ENCODE measurements around the gene IGFLR1. TPM values are rescaled to one million over a fixed set of nuclear protein-coding genes. Genes with fewer than 3 reads are reported as not detected.
"Not testable (repeated sequence)": the region's sequence is repeated elsewhere in the genome, so short reads cannot be mapped to it uniquely, and the experiment has no call there.

The IGFLR1 gene
- polyA plus RNA-seq, 3 donors: 3.3 to 5.6 (median 5.1) TPM

DNA sequence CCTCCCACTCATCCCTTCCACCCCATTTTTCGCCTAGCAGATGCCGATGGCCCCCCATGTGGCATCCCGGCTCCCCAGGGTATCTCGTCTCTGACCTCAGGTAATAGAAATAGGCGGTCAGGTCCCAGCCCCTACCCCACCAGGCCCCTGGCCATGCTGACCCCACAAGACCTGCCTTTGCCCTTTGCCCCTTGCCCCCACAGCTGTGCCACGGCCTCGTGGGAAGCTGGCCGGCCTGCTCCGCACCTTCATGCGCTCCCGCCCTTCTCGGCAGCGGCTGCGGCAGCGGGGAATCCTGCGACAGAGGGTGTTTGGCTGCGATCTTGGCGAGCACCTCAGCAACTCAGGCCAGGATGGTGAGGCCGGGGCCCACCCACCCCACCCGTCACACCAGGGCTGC is 38.5 kb upstream of the IGFLR1 start:
- DNase-seq (ENCODE audit: extremely low read depth in 1 of 11, low read depth in 9 of 11, low spot score in 4 of 11): no peak

DNA sequence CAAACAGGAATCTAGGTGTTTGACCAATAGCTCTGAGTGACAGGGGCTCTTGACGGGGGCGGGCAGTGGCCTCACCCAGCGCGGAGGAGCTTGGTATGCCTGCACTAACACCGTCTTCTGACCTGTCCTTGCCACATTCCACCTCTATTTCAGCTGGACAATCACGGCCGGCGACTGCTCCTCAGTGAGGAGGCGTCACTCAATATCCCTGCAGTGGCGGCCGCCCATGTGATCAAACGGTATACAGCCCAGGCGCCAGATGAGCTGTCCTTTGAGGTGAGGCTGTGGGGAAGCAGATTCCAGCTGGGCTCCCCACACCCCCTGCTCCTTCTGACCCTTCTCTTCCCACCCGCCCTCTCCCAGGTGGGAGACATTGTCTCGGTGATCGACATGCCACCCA is 37.8 kb upstream of the IGFLR1 start:
- DNase-seq (ENCODE audit: extremely low read depth in 1 of 11, low read depth in 9 of 11, low spot score in 4 of 11): no peak

DNA sequence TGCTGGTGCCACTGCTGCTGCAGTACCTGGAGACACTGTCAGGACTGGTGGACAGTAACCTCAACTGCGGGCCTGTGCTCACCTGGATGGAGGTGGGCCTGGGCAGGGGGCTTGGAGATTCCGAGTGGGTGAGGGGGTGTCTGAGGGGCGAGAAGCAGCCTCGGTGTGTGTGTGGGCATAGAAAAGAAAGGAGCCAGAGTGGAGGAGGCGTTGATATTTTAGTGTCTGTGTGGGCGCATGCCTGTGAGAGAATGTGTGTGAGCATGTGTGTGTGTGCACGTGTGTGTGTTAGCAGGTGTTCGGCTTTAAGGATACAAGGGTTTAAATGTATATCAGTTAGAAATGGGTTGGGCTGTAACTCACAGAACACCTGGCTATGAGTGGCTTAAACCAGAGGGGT is 36.8 kb upstream of the IGFLR1 start:
- DNase-seq (ENCODE audit: extremely low read depth in 1 of 11, low read depth in 9 of 11, low spot score in 4 of 11): no peak

DNA sequence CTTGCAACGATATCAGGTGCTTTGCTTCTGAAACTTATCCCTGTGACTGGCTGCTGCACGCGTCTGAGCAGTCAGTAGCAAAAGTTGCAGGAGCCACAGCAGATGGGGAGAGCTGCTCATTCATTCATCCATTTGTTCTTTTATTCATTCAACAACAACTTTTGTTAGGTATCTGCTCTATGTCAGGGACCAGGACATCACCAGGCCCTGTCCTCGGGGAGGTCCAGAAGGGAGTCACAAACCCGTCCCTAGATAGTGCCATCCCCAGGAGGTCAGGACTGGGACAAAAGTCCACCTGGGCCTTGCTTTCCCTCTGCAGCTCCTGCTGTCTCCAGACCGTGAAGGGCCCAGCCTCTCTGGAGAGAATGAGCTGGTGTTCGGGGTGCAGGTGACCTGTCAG is 35.7 kb upstream of the IGFLR1 start:
- no peak for DNase-seq (ENCODE audit: extremely low read depth in 1 of 11, low read depth in 9 of 11, low spot score in 4 of 11)

DNA sequence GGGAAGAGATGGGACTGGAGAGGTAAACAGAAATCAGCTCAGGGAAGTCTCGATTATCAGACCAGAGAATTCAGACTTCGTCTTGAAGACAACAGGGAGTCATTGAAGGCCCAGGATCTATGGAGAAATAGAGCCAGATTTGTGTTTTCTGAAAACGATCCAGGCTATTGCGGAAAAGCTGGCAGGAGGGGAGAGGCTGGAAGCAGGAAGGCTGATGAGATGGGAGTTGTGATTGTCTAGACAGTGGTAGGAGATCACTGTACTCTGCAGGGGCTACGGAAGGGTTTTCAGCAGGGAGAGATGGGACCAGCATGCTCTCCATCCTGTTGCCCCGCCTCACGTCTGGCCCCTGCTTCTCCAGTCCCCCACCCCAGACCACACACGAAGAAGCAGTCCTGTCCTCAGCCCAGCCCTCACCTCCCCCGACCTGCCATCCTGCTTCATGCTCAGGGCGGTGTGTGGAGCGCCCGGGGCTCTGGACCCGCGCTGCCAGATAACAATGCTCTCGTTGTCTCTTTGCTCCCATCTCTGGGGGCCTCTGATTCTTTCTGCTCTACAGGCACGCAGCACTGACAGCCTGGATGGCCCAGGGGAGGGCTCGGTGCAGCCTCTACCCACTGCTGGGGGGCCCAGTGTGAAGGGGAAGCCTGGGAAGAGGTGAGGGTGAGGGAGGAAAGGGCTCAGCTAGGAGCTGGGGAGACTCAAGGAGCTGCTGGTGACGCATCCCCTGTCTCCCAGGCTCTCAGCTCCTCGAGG is 35.0 kb upstream of the IGFLR1 start:
- no peak for DNase-seq (ENCODE audit: extremely low read depth in 1 of 11, low read depth in 9 of 11, low spot score in 4 of 11)

DNA sequence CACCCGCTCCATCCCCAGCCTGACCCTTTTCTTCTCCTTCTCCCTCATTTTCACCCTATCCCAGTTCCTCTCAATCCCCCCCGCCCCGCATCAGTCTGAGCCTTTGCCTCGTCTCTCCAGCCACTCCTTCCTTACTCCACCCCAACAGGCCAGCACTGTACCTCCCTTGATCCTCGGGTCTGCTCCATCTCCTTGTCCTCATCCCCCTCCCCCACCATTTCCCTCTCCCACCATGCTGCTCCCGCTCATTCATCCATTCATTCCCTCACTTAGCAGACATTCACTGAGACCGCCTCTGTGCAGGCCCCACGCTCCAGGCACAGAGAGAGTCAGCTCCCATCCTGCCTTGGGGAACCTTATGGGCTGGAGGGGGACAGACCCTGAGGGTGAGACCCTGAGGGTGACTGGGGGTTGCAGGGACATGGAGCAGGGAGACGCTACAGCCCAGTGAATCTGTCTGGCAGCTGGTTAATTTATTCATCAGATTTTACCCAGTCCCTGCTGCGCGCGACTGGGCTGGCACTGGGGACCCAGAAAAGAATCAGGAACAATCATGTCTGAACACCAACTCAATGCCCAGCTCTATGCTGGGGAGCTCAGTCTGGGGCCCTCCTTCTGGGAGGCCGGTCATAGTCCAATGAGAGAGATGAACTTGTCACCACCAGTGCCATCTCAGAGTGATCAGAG is 34.0 kb upstream of the IGFLR1 start:
- no peak for DNase-seq (ENCODE audit: extremely low read depth in 1 of 11, low read depth in 9 of 11, low spot score in 4 of 11)

DNA sequence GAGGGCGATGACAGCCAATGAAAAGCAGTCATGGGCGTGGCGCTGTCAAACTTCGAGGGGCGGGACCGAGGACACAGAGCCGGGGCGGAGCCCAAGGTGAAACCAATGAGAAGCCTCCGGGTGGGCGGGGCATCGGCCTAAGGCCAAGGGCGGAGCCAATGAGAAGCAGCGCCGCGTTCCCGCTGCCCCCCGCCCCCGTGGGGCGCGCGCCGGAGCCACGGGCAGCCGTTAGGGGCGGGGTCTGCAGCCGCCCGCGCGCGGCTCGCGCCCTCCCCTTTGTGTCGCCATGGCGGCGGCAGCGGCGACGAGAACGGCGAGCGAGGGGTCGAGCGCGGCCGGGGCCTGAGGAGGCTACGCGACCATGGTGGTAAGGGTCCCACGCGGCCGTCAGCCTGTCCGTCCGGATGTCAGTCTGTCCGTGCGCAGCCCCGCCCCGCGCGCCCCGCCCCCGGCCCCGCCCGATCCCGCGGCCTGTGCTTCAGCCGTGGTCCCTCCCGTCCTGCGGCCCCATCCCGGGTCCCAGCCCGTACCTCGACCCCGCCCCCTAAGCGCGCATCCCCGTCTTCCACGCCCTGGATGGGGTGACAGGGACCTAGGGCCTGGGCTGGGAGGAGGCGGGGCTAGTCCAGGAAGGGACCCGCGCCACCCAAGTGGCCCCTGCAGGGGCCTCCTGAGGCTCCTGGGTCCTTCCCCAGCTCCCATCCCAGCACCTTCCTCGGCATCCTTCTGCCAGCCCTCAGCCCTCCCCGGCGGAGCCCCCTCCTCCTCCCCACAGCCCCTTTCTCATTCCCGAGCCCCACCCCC is 33.2 kb upstream of the IGFLR1 start, which contains the start of gene ARHGAP33:
Gene ARHGAP33 (plus strand): TSS at position 267 of the 804 bp plus-strand sequence. CDS start 95 bp downstream, at position 362.
- DNase-seq (ENCODE audit: extremely low read depth in 1 of 11, low read depth in 9 of 11, low spot score in 4 of 11): peak; percentile 91 to 98 (median 97)

DNA sequence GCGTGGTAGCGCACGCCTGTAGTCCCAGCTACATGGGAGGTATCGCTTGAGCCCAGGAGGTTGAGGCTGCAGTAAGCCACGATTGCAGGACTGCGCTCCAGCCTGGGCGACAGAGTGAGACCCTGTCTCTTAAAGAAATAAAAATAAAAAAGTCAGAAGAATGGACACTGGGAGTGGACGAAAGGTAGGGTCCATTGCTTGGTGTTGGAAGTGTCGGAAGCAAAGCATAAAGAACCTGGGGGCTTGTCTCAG is 32.7 kb upstream of the IGFLR1 start:
- no peak for DNase-seq (ENCODE audit: extremely low read depth in 1 of 11, low read depth in 9 of 11, low spot score in 4 of 11)

DNA sequence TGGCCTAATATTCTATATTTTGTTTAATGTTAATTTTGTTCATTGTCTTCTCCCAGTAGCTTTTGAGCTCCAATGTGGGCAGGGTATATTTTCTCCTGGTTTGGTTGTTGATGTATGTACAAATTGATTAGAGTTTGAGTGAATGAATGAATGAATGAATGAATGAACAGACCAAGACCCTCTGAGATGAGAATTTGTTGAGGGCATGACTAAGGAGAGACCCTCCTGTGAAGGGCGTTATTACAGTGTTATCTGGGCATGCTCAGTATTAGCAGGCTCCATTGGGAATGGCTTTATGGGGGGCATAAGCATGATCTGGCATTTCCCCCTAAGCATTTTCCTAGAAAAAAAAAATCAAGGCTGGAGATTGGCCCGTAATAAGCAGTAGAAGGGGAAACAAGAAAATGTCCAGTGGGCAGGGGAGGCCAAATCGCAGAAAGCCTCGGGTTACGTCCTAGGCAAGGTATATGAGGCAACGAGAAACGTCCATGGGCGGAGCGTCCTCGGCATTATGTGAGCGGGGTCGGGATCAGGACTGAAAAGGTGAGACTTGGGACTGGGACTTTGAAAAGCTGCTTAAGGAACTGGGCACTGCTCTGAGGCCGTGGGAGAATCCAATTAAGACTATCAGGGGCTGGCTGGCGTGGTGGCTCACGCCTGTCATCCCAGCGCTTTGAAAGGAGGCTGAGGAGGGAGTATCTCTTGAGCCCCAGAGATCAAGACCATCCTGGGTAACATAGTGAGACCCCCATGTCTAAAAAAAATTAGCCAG is 32.2 kb upstream of the IGFLR1 start:
- DNase-seq (ENCODE audit: extremely low read depth in 1 of 11, low read depth in 9 of 11, low spot score in 4 of 11): no peak

DNA sequence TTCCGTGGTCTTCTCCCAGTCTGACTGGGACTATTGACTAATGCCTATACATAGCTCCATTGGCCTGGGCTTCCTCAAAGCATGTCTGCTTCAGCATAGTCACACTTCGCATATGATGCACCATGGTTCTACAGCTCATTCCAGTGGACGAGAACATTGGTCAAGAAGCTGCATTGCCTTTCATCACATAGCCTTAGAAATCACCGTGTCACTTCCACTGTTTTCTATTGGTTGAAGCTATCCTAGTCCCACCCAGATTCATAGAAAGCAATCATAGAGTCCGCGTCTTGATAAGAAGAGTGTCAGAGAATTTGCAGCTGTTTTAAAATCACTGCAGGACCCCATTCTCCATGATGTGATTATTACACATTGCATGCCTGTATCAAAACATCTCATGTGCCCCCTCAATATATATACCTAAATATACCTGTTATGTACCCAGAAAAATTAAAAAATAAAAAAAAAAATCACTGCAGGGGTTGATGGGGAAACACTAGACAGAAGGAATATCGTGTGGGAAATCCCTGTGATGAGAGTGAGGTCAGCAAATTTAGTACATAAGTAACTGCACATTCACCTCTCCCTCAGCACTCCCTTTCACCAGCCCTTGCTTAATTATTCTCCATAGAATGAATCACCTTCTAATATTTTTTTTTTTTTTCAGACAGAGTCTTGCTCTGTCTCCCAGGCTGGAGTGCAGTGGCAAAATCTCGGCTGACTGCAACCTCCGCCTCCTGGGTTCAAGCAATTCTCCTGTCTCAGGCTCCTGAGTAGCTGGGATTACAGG is 31.0 kb upstream of the IGFLR1 start:
- no peak for DNase-seq (ENCODE audit: extremely low read depth in 1 of 11, low read depth in 9 of 11, low spot score in 4 of 11)

DNA sequence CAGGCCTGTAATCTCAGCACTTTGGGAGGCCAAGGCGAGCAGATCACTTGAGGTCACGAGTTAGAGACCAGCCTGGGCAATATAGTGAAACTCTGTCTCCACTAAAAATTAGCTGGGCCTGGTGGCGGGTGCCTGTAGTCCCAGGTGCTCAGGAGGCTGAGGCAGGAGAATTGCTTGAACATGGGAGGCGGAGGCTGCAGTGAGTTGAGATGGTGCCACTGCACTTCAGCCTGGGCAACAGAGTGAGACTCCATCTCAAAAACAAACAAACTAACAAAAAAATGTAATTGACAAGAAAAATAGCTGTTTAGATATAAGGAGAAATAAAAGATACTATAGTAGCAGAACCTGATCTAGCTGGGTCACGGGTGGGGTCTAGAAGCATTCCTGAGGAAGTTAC is 30.1 kb upstream of the IGFLR1 start:
- not testable (repeated sequence) for DNase-seq (ENCODE audit: extremely low read depth in 1 of 11, low read depth in 9 of 11, low spot score in 4 of 11)

DNA sequence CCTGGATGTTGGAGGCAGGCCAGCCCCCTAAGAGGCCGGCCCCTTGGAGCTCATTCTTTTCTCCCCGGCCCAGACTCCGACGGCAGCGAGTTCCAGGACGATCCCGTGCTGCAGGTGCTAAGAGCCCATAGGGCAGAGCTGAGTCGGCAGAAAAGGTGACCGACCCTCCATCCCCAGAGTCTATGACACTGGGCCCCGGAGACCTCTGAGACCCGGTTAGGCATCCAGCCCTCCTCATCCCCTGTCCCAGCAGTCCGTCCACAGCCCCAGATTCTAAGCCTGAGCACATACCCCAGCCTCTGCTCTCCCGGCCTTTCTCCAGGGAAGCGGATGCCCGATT is 25.8 kb upstream of the IGFLR1 start:
- DNase-seq (ENCODE audit: extremely low read depth in 1 of 11, low read depth in 9 of 11, low spot score in 4 of 11): no peak

DNA sequence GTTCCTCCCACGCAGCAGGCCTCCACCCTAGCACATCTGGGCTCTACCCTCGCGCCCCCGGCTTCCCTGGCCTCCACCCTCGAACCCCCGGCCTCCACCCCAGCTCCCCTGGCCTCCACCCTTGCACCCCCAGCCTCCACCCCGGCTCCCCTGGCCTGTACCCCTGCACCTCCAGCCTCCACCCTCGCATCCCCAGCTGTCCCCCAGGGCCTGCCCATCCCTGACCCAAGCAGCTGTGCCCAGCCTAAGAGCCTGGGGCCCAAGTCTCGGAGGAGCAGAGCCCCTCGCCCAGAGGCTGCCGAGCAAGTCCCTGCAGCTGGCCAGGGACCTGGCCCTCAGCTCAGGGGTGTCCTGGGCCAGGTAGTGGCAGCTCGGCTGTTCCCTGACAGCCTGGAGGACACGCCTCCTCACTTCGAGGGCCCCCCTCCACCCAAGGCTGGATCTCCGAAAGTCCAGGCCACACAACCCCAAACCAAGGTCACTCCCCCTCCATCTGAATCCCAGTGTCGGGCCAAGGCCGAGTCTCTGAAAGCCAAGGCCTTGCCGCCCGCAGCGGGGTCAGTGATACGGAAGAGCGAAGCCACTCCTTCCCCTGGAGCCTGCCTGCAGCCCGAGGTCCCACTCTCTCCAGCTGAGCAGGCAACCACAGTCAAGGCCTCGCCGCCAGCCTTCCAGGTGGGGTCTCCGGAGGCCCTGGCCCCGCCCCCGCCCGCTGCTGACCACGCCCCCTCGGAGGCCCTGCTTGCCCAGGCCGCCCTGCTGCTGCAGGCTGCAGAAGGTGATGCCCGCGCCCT is 25.2 kb upstream of the IGFLR1 start:
- DNase-seq (ENCODE audit: extremely low read depth in 1 of 11, low read depth in 9 of 11, low spot score in 4 of 11): peak in 2 of 11 donors; percentile 52 to 67

DNA sequence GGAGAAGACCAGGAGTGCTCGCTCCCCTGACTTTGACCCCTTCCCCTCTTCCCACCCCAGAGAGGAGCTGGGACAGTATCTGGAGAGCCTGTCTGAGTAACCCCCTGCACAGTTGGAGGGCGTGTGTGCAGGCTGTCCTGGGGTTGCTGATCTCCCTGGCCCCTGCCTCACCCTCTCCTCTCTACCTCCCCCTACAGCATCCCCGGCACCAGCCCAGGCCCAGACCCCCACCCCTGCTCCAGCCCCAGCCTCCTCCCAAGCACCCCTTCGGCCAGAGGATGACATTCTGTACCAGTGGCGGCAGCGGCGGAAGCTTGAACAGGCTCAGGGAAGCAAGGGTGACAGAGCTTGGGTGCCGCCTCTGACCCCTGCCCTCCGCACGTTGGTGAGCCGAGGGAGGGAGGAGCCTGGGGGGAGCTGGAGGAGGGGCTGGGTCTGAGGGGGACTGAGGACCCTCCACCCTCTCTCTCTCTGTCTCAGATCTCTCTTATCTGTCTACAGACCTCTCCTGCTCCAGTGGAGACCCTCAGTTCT is 24.4 kb upstream of the IGFLR1 start:
- DNase-seq (ENCODE audit: extremely low read depth in 1 of 11, low read depth in 9 of 11, low spot score in 4 of 11): no peak

DNA sequence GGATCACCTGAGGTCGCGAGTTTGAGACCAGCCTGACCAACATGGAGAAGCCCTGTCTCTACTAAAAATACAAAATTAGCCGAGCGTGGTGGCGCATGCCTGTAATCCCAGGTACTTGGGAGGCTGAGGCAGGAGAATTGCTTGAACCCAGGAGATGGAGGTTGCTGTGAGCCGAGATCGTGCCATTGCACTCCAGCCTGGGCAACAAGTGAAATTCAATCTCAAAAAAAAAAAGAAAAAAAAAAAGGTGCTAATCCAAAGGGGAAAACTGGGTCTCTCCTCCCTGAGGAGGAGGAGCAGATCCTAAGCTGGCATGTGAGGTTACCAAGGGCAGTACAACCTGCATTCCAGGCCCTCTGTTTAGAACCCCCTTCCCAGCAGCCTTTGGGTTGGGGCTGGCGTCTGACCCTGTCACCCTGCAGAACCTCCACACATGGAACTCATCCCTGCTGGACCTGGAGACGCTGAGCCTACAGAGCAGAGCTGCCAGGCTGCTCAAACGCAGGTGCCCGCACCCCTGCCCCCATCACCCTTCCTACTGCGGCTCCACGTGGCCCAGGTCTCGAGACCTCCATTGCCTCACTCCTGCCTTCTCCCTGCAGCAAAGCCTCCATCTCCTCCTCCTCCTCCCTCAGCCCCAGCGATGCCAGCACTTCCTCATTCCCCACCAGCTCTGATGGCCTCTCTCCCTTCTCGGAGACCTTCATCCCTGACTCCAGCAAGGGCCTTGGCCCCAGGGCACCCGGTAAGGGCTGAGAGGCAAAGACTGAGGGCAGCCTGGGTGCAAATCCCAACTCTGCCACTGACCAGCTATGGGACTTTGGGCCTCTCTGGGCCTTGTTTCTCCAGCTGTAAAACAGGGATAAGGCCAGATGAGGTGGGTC is 22.4 kb upstream of the IGFLR1 start:
- no peak for DNase-seq (ENCODE audit: extremely low read depth in 1 of 11, low read depth in 9 of 11, low spot score in 4 of 11)

DNA sequence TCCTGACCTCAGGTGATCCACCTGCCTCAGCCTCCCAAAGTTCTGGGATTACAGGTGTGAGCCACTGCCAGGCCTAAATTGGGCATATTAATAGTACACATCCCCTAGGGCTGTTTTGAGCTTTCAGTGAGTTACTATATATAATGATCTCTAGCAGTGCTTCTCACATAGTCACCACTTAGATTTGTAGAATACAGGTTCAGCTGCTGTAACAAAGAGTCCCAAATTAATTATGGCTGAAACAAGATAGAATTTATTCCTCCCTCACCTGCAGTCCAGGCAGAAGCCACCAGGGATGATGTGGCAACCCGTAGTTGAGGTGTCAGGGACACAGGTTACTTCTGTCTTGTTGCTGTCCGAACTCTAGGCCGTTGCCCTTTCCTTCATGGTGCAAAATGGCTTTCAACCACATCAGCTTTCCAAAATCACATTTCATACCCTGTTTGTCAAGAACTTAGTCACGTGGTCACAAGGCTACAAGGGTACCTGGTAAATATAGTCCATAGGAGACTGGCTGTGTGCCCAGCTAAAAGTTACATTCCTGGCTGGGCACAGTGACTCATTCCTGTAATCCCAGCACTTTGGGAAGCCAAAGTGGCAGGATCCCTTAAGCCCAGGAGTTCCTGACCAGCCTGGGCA is 18.6 kb upstream of the IGFLR1 start:
- no peak for DNase-seq (ENCODE audit: extremely low read depth in 1 of 11, low read depth in 9 of 11, low spot score in 4 of 11)

Measured in renal cortex interstitium (tissue), 11 donors.